IPS-NIHi7 (cell line): ENCODE measurements around the gene PSMD12.

ENCODE experiments used
- DNase-seq: peaks from one replicate; pipeline ENCODE4 v3.0.0; 2012; ENCODE audit warnings: mixed read lengths; ENCODE audit errors: extremely low spot score

The PSMD12 gene

GRCh38 chr17:67386965-67387551 is 20.7 kb upstream of the PSMD12 start:
- DNase-seq = peak; percentile 78

DNA sequence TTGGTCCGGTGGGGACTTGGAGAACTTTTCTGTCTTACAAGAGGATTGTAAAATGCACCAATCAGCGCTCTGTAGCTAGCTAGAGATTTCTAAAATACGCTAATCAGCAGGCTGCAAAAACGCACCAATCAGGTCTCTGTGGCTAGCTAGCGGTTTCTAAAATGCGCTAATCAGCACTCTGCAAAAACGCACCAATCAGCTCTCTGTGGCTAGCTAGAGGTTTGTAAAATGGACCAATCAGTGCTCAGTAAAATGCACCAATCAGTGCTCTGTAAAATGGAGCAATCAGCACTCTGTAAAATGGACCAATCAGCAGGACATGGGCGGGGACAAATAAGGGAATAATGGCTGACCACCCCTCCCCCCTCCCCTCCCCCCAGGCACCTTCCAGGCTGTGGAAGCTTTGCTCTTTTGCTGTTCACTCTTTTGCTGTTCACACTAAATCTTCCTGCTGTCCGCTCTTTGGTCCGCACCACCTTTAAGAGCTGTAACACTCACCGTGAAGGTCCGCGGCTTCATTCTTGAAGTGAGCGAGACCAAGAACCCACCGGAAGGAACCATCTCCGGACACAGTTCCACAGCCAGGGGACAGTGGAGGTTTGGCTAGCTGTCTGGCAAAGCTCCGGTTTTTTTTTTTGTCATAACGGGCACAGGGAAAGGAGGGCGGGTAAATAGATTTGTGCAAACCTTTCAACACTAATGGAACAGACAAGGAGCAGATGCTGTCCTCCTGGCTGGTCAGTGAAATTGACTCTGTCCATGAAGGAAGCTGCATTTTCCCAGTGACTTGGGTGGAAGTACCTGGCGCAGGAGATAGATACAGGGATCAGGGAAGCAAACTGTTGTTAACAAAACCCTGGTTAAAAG is 19.0 kb upstream of the PSMD12 start:
- no peak for DNase-seq

- DNase-seq = no peak
Measured at GRCh38 chr17:67381929-67382257, 15.5 kb upstream of the PSMD12 start.

DNA sequence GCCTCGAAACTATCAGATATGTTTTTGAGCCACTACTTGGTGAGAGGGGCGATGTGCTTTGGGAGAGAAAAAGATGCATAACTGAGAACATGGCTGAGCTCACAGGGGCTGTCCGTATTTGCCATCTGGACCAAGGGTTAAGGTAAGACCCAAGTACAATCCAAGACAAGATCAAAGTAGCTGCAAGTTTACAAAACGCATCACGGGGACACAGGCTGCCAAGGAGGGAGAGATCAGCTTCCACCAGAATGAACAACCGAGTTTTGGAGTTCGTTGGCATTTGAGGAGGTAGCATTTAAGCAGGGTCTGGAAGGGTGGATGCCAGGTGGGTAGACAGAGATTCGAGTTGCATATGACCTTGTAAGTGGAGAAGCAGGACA is 12.9 kb upstream of the PSMD12 start:
- no peak for DNase-seq

GRCh38 chr17:67378454-67379250 is 12.3 kb upstream of the PSMD12 start:
- peak; percentile 87 for DNase-seq

DNA sequence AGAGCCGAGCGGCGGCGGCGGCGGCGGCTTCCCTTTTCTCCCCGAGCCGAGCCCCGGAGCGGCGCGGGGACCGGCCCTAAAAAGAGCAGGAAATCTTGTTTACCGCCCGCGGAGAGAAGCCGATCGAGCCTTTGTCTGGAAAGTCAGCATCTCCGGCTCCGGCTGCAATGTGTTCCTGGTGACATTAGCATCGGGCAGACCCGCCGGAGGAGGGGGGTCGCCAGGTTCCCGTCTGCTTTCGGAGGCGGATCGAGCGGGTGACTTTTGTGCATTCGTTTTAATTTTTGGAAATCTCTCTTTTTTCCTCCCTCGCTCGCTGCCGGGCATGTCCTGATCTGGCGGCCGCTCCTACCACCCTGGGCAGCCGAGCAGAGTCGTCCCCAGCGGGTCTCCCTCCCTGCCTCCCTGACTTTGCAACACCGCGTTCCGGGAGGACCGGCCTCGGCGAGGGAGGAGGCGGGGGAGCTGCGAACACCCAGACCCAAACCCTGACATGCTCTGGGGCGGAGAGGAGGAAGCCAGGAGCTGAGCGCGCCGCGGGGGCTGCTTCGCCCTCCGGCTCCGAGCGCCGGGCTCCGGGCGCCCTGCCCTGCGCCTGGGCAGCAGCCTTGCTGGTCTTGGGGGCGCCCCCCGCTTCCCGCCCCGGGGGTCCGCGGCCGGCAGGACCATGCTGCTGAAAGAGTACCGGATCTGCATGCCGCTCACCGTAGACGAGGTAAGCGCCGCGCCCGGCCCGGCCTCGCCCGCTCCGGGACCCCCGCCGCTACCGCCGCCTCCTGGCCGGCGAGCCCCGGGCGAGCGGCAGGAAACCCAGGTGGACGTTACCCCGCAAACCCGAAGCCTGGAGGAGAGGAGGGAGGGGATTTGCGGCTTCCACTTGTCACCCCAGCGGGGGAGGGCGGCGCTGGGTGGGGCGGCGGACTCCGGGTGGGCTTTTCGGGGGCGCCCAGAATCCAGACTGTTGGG is 11.4 kb upstream of the PSMD12 start:
- peak; percentile 50 for DNase-seq

DNA sequence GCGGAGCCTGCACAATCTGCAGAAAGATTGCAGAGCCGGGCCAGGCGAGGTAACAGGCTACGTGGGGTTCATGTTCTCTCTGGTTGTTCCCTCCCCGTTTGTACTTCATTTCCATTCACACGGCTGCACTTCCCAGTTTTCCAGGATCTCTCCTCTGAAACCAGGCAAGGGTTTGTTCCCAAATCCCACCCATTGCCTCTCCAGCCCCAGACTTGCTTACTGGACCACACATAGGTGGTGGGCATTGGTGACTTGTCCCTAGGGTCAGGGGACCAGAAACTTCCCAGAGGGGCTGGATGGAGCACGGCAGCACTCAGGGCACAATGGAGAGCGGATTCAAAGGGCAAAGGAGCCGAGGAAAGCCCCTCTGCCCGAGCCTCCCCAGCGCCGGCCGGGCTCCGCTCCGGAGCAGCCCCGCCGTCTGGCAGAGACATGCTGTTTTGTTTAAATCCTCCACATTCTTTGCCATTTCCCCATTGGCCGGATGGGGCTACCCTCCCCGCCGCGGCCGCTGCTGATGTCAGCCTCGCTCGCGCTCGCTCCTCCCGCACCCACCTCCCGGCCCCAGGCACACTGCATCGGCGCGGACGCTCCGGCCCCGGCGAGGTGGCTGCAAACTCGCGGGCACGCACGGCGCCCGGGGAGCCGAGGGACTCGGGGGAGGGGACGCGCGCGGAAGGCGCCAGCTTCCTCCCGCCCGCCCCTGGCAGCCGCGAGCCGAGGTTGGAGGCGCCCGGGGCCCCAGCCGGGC is 10.5 kb upstream of the PSMD12 start, which contains the start of gene PITPNC1:
TSS of gene PITPNC1 (plus strand) at position 545 of the 751 bp plus-strand sequence.
- DNase-seq = peak; percentile 82

GRCh38 chr17:67376415-67376736 is 10.0 kb upstream of the PSMD12 start:
- DNase-seq = no peak

GRCh38 chr17:67375716-67376115 is 9.3 kb upstream of the PSMD12 start:
- DNase-seq = no peak

- no peak for DNase-seq
Measured at GRCh38 chr17:67375054-67375427, 8.7 kb upstream of the PSMD12 start.

DNA sequence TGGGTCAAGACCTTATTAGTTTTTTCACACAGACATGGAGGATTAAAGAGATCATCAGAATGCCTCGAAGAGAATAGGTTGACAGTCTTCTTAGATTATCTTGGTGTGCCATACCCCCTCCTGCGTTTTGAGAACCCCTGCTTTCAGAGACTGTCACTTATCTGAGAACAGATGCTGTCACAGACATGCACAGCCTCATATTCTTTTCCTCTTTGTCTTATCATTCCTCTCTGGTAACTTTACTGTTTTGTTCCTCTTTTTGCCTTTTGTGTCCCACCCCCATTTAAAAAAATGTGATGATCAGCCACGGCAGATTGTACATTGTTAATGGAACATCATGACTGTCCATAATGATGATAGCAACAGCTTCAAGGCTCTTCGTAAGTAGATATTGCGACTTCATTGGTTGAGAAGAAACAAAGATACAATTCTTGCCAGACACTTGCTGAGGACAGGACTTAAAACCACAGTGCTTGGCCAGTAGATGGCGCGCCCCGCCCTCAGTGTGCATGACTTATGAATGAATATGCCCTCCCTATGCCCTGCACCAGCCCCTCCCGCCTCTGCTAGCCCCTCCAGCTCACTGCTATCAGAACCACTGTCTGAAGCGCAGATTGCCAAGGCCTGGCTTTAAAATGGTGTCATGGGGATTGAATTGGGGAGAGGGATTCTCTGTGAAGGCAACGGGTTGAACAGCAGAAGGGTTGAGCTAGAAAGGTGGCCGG is 8.1 kb upstream of the PSMD12 start:
- DNase-seq = peak; percentile 77

- no peak for DNase-seq
Measured at GRCh38 chr17:67372751-67373150, 6.4 kb upstream of the PSMD12 start.

- no peak for DNase-seq
Measured at GRCh38 chr17:67369676-67370075, 3.3 kb upstream of the PSMD12 start.

- no peak for DNase-seq
Measured at GRCh38 chr17:67365738-67366192, 612 bp downstream of the PSMD12 start.

GRCh38 chr17:67364847-67365737 is 1.3 kb downstream of the PSMD12 start:
- no peak for DNase-seq

DNA sequence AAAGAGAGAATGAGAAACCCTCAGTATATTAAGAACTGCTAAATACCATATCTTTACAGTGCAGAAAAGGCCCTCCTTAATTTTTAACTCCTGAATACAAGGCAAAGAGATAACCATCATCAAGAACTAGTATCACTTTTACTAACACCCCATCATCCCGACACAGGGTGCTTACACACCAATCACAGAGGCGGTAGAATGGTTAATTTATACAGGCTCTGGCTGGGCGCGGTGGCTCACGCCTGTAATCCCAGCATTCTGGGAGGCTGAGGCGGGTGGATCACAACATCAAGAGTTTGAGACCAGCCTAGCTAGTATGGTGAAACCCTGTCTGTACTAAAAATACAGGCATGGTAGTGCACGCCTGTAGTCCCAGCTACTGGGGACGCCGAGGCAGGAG is 4.2 kb downstream of the PSMD12 start:
- DNase-seq = no peak

DNA sequence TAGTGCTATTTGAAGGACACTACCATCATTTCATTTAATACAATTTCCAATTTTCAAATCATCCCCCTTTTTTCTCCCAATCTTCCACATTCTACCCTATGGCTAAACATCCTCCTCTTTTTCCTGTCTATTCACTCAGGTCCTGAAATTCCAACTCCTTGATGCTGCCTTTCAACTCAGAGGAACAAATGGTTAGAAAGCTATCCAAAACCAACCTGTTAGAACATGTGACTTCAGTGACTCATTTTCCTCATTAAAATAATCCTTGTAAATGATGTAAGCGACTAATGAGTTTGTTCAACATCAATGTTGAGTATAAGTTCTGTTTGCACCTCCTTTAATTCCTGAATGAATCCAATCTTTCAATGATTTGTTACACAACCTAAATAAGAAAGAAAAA is 5.5 kb downstream of the PSMD12 start:
- no peak for DNase-seq

- DNase-seq = peak; percentile 40
Measured at GRCh38 chr17:67359960-67360791, 6.2 kb downstream of the PSMD12 start.
